Vein endothelial cell (primary cell): Measurements from ENCODE around the gene FAM107B. TPM values are rescaled to one million over a fixed set of nuclear protein-coding genes. Genes with fewer than 3 reads are reported as not detected.

Experiments
- small RNA-seq: library from RNA; depleted of rRNA; stranded (forward); fragments of <200 nt; gene quantifications from one replicate; pipeline ENCODE3, GENCODE V24; 2012
- total RNA-seq: library from RNA; depleted of rRNA; stranded (reverse); fragments of >200 nt; gene quantifications from 2 replicates; pipeline ENCODE4 v1.2.3, GENCODE V29; 2012

The FAM107B gene
- total RNA-seq = 159 and 174 TPM in 2 replicates

GRCh38 chr10:14774797-14775196, at the start of gene FAM107B:
TSS of gene FAM107B (minus strand) at chr10:14774897. CDS start at chr10:14774663, 234 bp downstream.

Small RNA genes lying within 50 kb of the gene (small RNA-seq; reads per million reads assigned to genes)
- 0.16 reads per million for gene RNA5SP302

Other genes with a start within 250 kb of the FAM107B start
- 0.86 and 1.6 TPM in 2 replicates for gene CDNF, start 63.1 kb upstream of the FAM107B start, total RNA-seq
- gene HSPA14, start 63.4 kb upstream of the FAM107B start, total RNA-seq = 11.1 and 18.6 TPM in 2 replicates
- 17.0 and 22.2 TPM in 2 replicates for gene MSANTD7, start 63.4 kb upstream of the FAM107B start, total RNA-seq
- gene SUV39H2, start 104.0 kb upstream of the FAM107B start, total RNA-seq = 14.4 and 21.3 TPM in 2 replicates
- gene DCLRE1C, start 179.2 kb upstream of the FAM107B start, total RNA-seq = 5.6 and 11.4 TPM in 2 replicates
- gene MEIG1, start 184.5 kb upstream of the FAM107B start, total RNA-seq = not detected in 2 replicates